ENCODE measurements around the gene CENPO. TPM values are rescaled to one million over a fixed set of nuclear protein-coding genes. Genes with fewer than 3 reads are reported as not detected.

The CENPO gene
- total and polyA plus RNA-seq, 5 donors from 2014 or later = 1.2 to 9.2 (median 3.6) TPM

Other genes with a start within 250 kb of the CENPO start
- gene PTRHD1, start within 50 bp of the CENPO start, total RNA-seq = 16.9 TPM
- gene PTRHD1, start within 50 bp of the CENPO start, polyA plus RNA-seq = 10 to 100 TPM; 50.5 to 83.0 (median 55.6) TPM
- gene ADCY3, start 126.8 kb downstream of the CENPO start, total RNA-seq = 67.6 TPM
- gene ADCY3, start 126.8 kb downstream of the CENPO start, polyA plus RNA-seq = 10 to 100 TPM in 2 of 4 donors, 1 to 10 TPM in 2; 3.8 to 12.8 (median 7.5) TPM
- gene DNAJC27, start 178.5 kb downstream of the CENPO start, total RNA-seq = 14.6 TPM
- gene DNAJC27, start 178.5 kb downstream of the CENPO start, polyA plus RNA-seq = 1 to 10 TPM; 2.7 to 7.3 (median 5.4) TPM
- gene EFR3B, start 248.7 kb downstream of the CENPO start, total RNA-seq = 0.10 TPM
- gene EFR3B, start 248.7 kb downstream of the CENPO start, polyA plus RNA-seq = under 1 TPM in 3 of 4 donors, not detected in 1; 0.05 to 0.15 (median 0.06) TPM